Ishikawa (cell line): Measurements from ENCODE around the gene TAGLN2.

Source experiments
- CEBPB ChIP-seq: IDR thresholded peaks from 2 replicates; pipeline ENCODE4 v1.6.1; 2012
- EP300 ChIP-seq: IDR thresholded peaks from 2 replicates; pipeline ENCODE4 v1.6.1; 2012; ENCODE audit warnings: borderline replicate concordance
- NFIC ChIP-seq: IDR thresholded peaks from 2 replicates; pipeline ENCODE4 v1.6.1; 2012
- YY1 ChIP-seq: IDR thresholded peaks from 2 replicates; pipeline ENCODE4 v1.6.1; 2012; ENCODE audit warnings: low read depth
- TF ChIP-seq, protein P1 (sequence below): IDR thresholded peaks from 2 replicates; pipeline ENCODE4 v1.6.1; 2012

DNA sequence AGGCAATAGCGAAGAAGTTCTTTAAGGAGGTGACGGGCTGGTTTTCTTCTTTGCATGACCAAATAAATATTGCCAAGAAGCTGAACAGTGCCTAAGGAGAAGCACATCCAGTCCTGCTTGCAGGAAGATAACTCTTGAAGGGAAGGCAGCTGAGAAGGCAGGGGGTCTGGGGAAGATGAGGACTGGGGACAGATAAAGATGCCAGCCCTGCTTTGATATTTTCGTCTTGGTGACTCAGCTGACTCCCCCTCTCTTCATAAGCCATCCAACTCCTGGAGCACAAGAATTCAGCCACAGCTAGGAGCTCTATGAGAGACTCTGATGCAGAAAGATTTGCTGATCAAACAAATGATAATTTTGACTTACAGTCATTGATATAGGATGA, 28.8 kb downstream of the TAGLN2 start:
- TF ChIP-seq EP300 (no peak), CEBPB (no peak), YY1 (no peak), NFIC (no peak)
- TF ChIP-seq, protein P1, sequence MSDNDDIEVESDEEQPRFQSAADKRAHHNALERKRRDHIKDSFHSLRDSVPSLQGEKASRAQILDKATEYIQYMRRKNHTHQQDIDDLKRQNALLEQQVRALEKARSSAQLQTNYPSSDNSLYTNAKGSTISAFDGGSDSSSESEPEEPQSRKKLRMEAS = no peak
